Bladder microvascular endothelial cell (primary cell): ENCODE data around the gene RPS19. TPM values are rescaled to one million over a fixed set of nuclear protein-coding genes. Genes with fewer than 3 reads are reported as not detected.

Experiments used
- total RNA-seq: library from RNA; depleted of rRNA; stranded (reverse); fragments of >200 nt; gene quantifications from 2 replicates; pipeline ENCODE4 v1.2.3, GENCODE V29; 2014

Gene RPS19
- 1,287 and 1,298 TPM in 2 replicates for total RNA-seq

DNA sequence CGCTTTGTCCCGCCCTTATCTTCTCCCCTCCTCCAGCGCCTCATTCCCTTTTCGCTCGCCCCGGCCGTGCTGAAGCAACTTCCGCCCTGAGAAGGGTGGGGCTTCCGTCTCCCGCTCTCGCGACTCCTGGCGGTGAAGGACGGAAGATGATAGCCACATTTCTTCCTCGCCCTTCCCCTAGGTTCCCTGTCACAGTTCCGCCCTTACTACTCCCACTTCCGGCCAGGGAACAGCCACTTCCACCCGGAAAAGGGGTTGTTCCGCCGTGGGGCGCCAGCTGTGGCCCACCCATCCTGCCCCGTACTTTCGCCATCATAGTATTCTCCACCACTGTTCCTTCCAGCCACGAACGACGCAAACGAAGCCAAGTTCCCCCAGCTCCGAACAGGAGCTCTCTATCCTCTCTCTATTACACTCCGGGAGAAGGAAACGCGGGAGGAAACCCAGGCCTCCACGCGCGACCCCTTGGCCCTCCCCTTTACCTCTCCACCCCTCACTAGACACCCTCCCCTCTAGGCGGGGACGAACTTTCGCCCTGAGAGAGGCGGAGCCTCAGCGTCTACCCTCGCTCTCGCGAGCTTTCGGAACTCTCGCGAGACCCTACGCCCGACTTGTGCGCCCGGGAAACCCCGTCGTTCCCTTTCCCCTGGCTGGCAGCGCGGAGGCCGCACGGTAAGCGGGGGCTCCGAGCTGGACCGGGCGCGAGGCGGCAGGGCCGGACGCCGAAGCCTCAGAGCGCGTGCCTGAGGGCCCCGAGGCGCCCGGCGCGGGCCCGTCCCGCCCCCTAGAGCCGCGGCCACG, at the start of gene RPS19:
Gene RPS19, plus strand, starts transcription at position 638 of the 801 bp plus-strand sequence. CDS start 520 bp downstream, outside the sequence.

DNA sequence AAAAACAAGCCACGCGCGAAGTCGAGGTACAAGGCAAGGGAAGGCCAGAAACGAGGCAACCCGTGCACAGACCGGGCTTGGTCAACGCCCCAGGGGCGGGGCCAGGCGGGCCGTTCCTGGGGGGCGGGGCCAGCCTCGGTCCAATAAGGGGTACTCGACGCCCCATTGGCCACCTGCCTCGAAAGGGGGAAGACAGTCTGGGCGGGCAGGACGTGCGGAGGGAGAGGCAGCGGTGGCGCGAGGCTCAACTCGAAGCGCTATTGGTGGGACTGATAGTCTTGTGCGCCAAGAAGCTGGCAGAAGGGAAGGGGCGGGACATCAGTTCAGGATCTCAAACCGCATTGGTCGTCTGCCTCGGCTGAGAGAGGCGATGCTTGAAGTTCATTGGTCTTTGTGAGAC, 15.5 kb upstream of the RPS19 start, which contains the start of gene LYPD4:
Gene LYPD4, minus strand, starts transcription at position 83 of the 400 bp plus-strand sequence. CDS start 5,398 bp downstream, outside the sequence.

DNA sequence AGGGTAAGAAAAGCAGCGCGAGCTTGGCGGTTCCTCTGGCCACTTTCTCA, 15.2 kb upstream of the RPS19 start, which contains the start of gene DMRTC2:
Gene DMRTC2, plus strand, starts transcription at position 42 of the 50 bp plus-strand sequence. CDS start 2,387 bp downstream, outside the sequence.

DNA sequence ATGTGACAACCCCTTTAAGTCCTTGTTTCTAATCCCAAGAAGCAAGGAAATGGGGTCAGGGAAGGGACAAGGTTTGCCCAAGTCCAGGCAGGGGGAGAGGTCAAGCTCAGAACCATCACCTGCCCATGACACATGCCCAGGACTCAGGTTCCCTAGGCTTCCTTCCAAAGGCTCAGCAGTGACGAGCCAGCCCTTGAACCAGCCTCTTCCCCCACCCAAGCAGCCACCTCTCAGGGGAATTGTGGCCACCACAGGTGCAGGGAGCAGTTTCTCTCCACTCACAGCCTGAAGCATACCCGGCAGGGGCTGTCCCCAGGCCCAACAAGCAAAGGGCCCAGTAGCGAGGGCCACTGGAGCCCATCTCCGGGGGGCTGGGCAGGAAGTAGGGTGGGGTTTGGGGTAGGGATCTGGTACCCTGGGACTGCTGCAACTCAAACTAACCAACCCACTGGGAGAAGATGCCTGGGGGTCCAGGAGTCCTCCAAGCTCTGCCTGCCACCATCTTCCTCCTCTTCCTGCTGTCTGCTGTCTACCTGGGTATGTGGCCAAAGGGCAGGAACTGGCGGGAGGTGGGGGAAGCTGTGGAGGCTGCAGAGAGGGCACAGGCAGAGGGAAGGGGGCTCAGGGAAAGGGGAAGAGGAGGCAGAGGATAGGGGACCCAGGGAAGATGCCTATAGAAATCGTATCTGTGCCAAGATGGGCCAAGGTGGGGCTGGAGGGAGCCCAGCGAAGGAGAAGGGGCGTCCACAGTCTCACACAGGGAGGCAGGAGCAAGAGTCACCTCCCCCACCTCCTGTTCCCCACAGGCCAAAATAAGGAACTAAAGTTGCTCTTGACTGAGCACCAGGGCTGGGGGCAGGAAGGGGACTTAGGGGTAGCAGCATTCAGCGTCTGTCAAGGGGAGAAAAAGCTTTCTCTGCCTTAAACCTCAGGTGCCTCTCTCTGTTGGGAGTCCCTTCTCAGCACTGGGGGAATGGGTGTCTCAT, 17.1 kb downstream of the RPS19 start, which contains the start of gene CD79A:
Gene CD79A, plus strand, starts transcription at position 433 of the 986 bp plus-strand sequence. Its CDS starts 26 bp downstream, at position 459.

DNA sequence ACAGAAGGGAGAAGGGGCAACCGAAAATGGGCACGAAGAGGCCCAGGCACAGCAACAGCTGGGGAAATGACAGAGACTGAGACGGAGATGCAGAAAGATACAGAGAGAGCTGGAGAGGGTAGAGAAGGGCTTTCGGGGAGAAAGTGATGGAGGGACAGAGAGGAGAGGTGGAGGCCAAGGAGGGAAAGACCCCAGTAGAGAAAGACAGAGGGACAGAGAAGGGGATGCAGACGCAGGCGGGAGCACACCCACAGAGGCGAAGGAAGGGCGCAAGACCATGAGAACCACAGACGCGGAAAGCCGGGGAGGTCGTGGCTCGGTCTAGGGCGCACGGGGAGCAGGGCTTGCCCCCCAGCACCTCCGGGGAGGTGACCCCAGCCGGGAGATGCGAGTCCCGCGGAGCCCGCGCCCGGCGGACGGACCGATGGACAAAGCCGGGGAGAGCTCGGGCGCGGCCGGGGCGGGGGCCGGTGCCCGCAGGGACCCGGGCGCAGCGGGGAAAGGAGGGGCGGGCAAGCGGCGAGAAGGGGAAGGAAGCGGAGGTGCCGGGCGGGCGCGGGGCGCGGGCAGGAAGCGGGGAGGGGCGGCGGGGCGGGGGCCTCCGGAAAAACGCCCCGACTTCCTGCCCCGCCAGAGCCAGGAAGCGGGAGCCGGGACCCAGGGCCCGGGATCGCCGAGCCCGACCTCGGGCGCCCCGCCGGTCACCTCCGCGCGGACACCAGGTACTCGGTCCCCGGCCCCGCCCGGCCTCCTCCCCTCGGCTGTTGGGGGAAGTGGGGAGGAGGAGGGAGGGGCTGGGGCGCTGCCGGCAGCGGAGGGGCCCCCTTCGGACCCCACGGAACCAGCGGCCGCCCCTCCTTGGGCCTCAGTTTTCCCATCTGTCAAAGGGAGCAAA, 22.8 kb downstream of the RPS19 start, which contains the start of gene ARHGEF1:
Gene ARHGEF1, plus strand, starts transcription at position 617 of the 895 bp plus-strand sequence. CDS start 4,899 bp downstream, outside the sequence.

Other genes with a start within 250 kb of the RPS19 start
- not detected in 2 replicates for gene CEACAM4, start 233.2 kb upstream of the RPS19 start, total RNA-seq
- gene CEACAM7, start 172.0 kb upstream of the RPS19 start, total RNA-seq: 0.57 TPM in 1 of 2 replicates, not detected in the other
- not detected in 2 replicates for gene CEACAM5, start 151.6 kb upstream of the RPS19 start, total RNA-seq
- not detected in 2 replicates for gene CEACAM6, start 104.7 kb upstream of the RPS19 start, total RNA-seq
- not detected in 2 replicates for gene CEACAM3, start 63.7 kb upstream of the RPS19 start, total RNA-seq
- not detected in 2 replicates for gene LYPD4, start 15.6 kb upstream of the RPS19 start, total RNA-seq
- gene DMRTC2, start 15.2 kb upstream of the RPS19 start, total RNA-seq: not detected in 2 replicates
- gene CD79A, start 17.0 kb downstream of the RPS19 start, total RNA-seq: not detected in 2 replicates
- 42.9 and 43.9 TPM in 2 replicates for gene ARHGEF1, start 22.9 kb downstream of the RPS19 start, total RNA-seq
- gene ERFL, start 68.2 kb downstream of the RPS19 start, total RNA-seq: not detected in 2 replicates
- 141 and 157 TPM in 2 replicates for gene RABAC1, start 99.1 kb downstream of the RPS19 start, total RNA-seq
- gene ATP1A3, start 134.0 kb downstream of the RPS19 start, total RNA-seq: under 0.01 TPM in 1 of 2 replicates, not detected in the other
- 0.06 TPM in 1 of 2 replicates, not detected in the other for gene GRIK5, start 210.0 kb downstream of the RPS19 start, total RNA-seq
- 8.1 and 16.1 TPM in 2 replicates for gene ZNF574, start 215.9 kb downstream of the RPS19 start, total RNA-seq